Loucy (cell line): Measurements from ENCODE around the gene ATF7IP.

Source experiments
- H2AFZ ChIP-seq: fragments of 200-600 bp; sonication (generic); 2 replicates; pipeline ENCODE4 v1.6.0; 2016; ENCODE audit warnings: antibody characterized with exemption, mild to moderate bottlenecking, low read length, moderate library complexity
- H3F3A ChIP-seq: fragments of 200-600 bp; 2 replicates; pipeline ENCODE4 v1.6.0; 2016; ENCODE audit warnings: antibody characterized with exemption, low read depth, mild to moderate bottlenecking
- H3K27me3 ChIP-seq: fragments of 200-600 bp; sonication (generic); 2 replicates; pipeline ENCODE4 v1.6.1; 2014; ENCODE audit warnings: low read length, mild to moderate bottlenecking; ENCODE audit not compliant: insufficient read depth, poor library complexity, severe bottlenecking
- H3K36me3 ChIP-seq: fragments of 200-600 bp; sonication (generic); 2 replicates; pipeline ENCODE4 v1.6.1; 2016; ENCODE audit warnings: low read length; ENCODE audit not compliant: insufficient read depth
- H3K4me1 ChIP-seq: fragments of 200-600 bp; sonication (generic); 2 replicates; pipeline ENCODE4 v1.5.1; 2014; ENCODE audit warnings: low read length, mild to moderate bottlenecking; ENCODE audit not compliant: insufficient read depth, poor library complexity, severe bottlenecking
- H3K4me2 ChIP-seq: fragments of 200-600 bp; sonication (generic); 2 replicates; pipeline ENCODE4 v1.6.0; 2014; ENCODE audit warnings: antibody characterized with exemption, low read length, low read depth, mild to moderate bottlenecking; ENCODE audit not compliant: poor library complexity, severe bottlenecking
- H3K4me3 ChIP-seq: fragments of 200-600 bp; sonication (generic); 2 replicates; pipeline ENCODE4 v1.5.1; 2014; ENCODE audit warnings: low read length, mild to moderate bottlenecking, mixed read lengths; ENCODE audit not compliant: poor library complexity, severe bottlenecking
- H3K79me2 ChIP-seq: fragments of 200-600 bp; sonication (generic); 2 replicates; pipeline ENCODE4 v1.6.1; 2014; ENCODE audit warnings: low read length; ENCODE audit not compliant: insufficient read depth
- H3K9ac ChIP-seq: fragments of 200-600 bp; sonication (generic); 2 replicates; pipeline ENCODE4 v1.6.0; 2014; ENCODE audit warnings: mild to moderate bottlenecking, low read depth, low read length, moderate library complexity; ENCODE audit not compliant: poor library complexity, severe bottlenecking
- H3K9me2 ChIP-seq: fragments of 200-600 bp; sonication (generic); replicated peaks from 2 replicates; pipeline ENCODE4 v1.6.1; 2016; ENCODE audit warnings: low read depth, low read length, mixed read lengths
- H3K9me3 ChIP-seq: fragments of 200-600 bp; sonication (generic); 2 replicates; pipeline ENCODE4 v1.6.1; 2014; ENCODE audit warnings: mild to moderate bottlenecking, antibody characterized with exemption, low read length, low read depth; ENCODE audit not compliant: insufficient read depth
- H4K20me1 ChIP-seq: fragments of 200-600 bp; sonication (generic); 2 replicates; pipeline ENCODE4 v1.6.0; 2014; ENCODE audit warnings: antibody characterized with exemption, low read length, mild to moderate bottlenecking; ENCODE audit not compliant: insufficient read depth, poor library complexity, severe bottlenecking
- CTCF ChIP-seq: fragments of 200-600 bp; sonication (generic); conservative IDR thresholded peaks from 2 replicates; pipeline ENCODE4 v1.5.1; 2014; ENCODE audit warnings: mild to moderate bottlenecking, antibody characterized with exemption, low read length
- EZH2phosphoT487 ChIP-seq: fragments of 200-600 bp; IDR thresholded peaks from 2 replicates; pipeline ENCODE4 v1.6.1; 2018; ENCODE audit warnings: antibody characterized with exemption, mild to moderate bottlenecking, moderate library complexity, borderline replicate concordance

ATF7IP gene

GRCh38 chr12:14525964-14526363, 160.5 kb downstream of the ATF7IP start:
- H3K9ac ChIP-seq = no peak overlapping the region
- no peak overlapping the region for H3K4me2 ChIP-seq
- TF ChIP-seq CTCF (no peak), EZH2phosphoT487 (no peak)

GRCh38 chr12:14532152-14532551, 166.7 kb downstream of the ATF7IP start:
- Histone ChIP-seq H3K27me3 (no peaks in the 10 kb centered on the region), H3K36me3 (no peaks in the 10 kb centered on the region), H2AFZ (no peak overlapping the region), H3K79me2 (no peaks in the 10 kb centered on the region), H4K20me1 (no peaks in the 10 kb centered on the region), H3K4me2 (no peak overlapping the region), H3K4me1 (no peaks in the 10 kb centered on the region), H3K9me3 (no peaks in the 10 kb centered on the region), H3K9ac (no peak overlapping the region), H3K4me3 (no peak overlapping the region), H3F3A (no peaks in the 10 kb centered on the region), H3K9me2 (no peaks in the 10 kb centered on the region)
- no peak for TF ChIP-seq EZH2phosphoT487
- no peak for TF ChIP-seq CTCF

More at GRCh38 chr12:14525964-14526363, 160.5 kb downstream of the ATF7IP start:
- Histone ChIP-seq H3K4me3 (no peak overlapping the region), H3K27me3 (no peaks in the 10 kb centered on the region), H3K79me2 (no peaks in the 10 kb centered on the region), H3K4me1 (no peaks in the 10 kb centered on the region), H2AFZ (no peak overlapping the region), H3K9me2 (no peaks in the 10 kb centered on the region), H4K20me1 (no peaks in the 10 kb centered on the region), H3F3A (no peaks in the 10 kb centered on the region), H3K36me3 (no peaks in the 10 kb centered on the region), H3K9me3 (peaks cover 12% of the 10 kb centered on the region; the same call in 1 of the 2 replicates)

- Histone ChIP-seq H3K9me3 (no peaks in the 10 kb centered on the region), H3K79me2 (no peaks in the 10 kb centered on the region), H4K20me1 (no peaks in the 10 kb centered on the region), H3K36me3 (no peaks in the 10 kb centered on the region), H3K9me2 (no peaks in the 10 kb centered on the region), H3K4me2 (no peak overlapping the region), H3K4me3 (no peak overlapping the region), H2AFZ (no peak overlapping the region), H3F3A (no peaks in the 10 kb centered on the region), H3K4me1 (no peaks in the 10 kb centered on the region), H3K9ac (no peak overlapping the region), H3K27me3 (no peaks in the 10 kb centered on the region)
- TF ChIP-seq CTCF (no peak), EZH2phosphoT487 (no peak)
Observed at GRCh38 chr12:14537088-14537487, 171.6 kb downstream of the ATF7IP start.
